ENCODE results near the gene VPS18. TPM values are rescaled to one million over a fixed set of nuclear protein-coding genes. Genes with fewer than 3 reads are reported as not detected.

The VPS18 gene
- total RNA-seq, 1 donor from 2014 or later: 12.6 TPM

GRCh38 chr15:40892447-40893012, 1.7 kb upstream of the VPS18 start:
- no peak for DNase-seq (ENCODE audit: low spot score)
- intact Hi-C loops (cut with micrococcal nuclease): loop anchor here (5.0 kb wide), 3 partner anchors 135 to 300 kb away; partner anchors contain the start of genes KNL1, RAD51 and RMDN3
- no peak overlapping the region for H3K27ac Mint-ChIP-seq
- peak overlapping the region; percentile 21 for H3K4me3 Mint-ChIP-seq (ENCODE audit: low read depth)
- H3K9me3 Mint-ChIP-seq: no peaks in the 10 kb centered on the region
- peaks cover 20% of the 10 kb centered on the region for H3K4me1 Mint-ChIP-seq (ENCODE audit: low read depth)
- H3K36me3 Mint-ChIP-seq (ENCODE audit: low read depth): peaks cover 12% of the 10 kb centered on the region
- peaks cover 1% of the 10 kb centered on the region for H3K27me3 Mint-ChIP-seq (ENCODE audit: low read depth)

DNA sequence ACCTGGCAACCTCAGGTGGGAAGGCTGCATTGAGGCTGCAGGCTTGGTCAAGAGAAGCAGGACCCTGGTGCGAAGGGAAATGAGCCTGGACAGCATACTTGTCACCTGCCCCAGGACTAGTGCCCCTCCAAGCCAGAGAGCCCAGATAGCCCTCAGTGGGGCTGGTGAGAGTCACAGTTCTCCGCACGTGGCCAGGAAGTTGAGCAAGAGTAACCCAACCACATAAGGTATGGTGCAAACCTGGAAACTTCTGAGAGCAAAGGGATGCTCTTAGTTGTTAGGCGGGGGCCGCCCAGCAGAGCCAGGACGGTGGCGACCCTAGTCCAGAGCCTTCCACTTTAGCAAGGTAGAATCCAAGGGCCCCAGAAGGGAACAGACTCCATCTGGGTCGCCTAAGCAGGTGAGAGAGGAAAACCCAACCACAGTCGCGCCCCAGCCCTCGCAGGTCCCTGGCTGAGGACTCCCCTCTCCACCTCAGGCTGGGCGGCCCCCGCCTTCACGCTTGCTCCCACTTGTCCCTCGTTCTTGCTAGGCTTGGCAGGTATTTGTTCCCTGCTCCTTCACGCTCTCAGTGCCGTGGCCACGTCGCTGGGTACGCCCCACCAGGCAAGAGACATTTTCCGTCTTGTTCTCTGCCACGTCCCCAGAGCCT, 1.1 kb upstream of the VPS18 start:
- Mint-ChIP-seq H3K4me3 (ENCODE audit: low read depth) (peak overlapping the region; percentile 21), H3K36me3 (ENCODE audit: low read depth) (peaks cover 17% of the 10 kb centered on the region), H3K9me3 (no peaks in the 10 kb centered on the region), H3K4me1 (ENCODE audit: low read depth) (peaks cover 20% of the 10 kb centered on the region), H3K27me3 (ENCODE audit: low read depth) (peaks cover 1% of the 10 kb centered on the region), H3K27ac (no peak overlapping the region)
- DNase-seq (ENCODE audit: low spot score): no peak
- intact Hi-C loops (cut with micrococcal nuclease): loop anchor here (5.0 kb wide), 3 partner anchors 136 to 301 kb away; partner anchors contain the start of genes KNL1, RAD51 and RMDN3

GRCh38 chr15:40894681-40895448, 615 bp downstream of the VPS18 start:
- Mint-ChIP-seq H3K4me1 (ENCODE audit: low read depth) (peaks cover 20% of the 10 kb centered on the region), H3K4me3 (ENCODE audit: low read depth) (peak overlapping the region; percentile 100), H3K27me3 (ENCODE audit: low read depth) (peaks cover 1% of the 10 kb centered on the region), H3K27ac (peak overlapping the region; percentile 97), H3K9me3 (no peaks in the 10 kb centered on the region), H3K36me3 (ENCODE audit: low read depth) (peaks cover 24% of the 10 kb centered on the region)
- intact Hi-C loops (cut with micrococcal nuclease): loop anchor here (1.0 to 5.0 kb wide), 6 partner anchors 38 to 303 kb away; partner anchors contain the start of genes DNAJC17, KNL1, RAD51 and RMDN3
- peak; percentile 55 for DNase-seq (ENCODE audit: low spot score)

DNA sequence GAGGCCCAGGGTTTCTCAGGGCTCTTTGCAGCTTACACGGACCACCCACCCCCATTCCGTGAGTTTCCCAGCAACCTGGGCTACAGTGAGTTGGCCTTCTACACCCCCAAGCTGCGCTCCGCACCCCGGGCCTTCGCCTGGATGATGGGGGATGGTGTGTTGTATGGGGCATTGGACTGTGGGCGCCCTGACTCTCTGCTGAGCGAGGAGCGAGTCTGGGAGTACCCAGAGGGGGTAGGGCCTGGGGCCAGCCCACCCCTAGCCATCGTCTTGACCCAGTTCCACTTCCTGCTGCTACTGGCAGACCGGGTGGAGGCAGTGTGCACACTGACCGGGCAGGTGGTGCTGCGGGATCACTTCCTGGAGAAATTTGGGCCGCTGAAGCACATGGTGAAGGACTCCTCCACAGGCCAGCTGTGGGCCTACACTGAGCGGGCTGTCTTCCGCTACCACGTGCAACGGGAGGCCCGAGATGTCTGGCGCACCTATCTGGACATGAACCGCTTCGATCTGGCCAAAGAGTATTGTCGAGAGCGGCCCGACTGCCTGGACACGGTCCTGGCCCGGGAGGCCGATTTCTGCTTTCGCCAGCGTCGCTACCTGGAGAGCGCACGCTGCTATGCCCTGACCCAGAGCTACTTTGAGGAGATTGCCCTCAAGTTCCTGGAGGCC, 5.4 kb downstream of the VPS18 start:
- no peak overlapping the region for H3K27ac Mint-ChIP-seq
- H3K36me3 Mint-ChIP-seq (ENCODE audit: low read depth): peaks cover 54% of the 10 kb centered on the region
- no peaks in the 10 kb centered on the region for H3K9me3 Mint-ChIP-seq
- H3K4me1 Mint-ChIP-seq (ENCODE audit: low read depth): peaks cover 19% of the 10 kb centered on the region
- no peak overlapping the region for H3K4me3 Mint-ChIP-seq (ENCODE audit: low read depth)
- H3K27me3 Mint-ChIP-seq (ENCODE audit: low read depth): no peaks in the 10 kb centered on the region
- intact Hi-C loops (cut with micrococcal nuclease): loop anchor here (10.0 kb wide), 2 partner anchors 215 to 435 kb away; partner anchors contain the start of genes INO80, NUSAP1 and OIP5
- no peak for DNase-seq (ENCODE audit: low spot score)

DNA sequence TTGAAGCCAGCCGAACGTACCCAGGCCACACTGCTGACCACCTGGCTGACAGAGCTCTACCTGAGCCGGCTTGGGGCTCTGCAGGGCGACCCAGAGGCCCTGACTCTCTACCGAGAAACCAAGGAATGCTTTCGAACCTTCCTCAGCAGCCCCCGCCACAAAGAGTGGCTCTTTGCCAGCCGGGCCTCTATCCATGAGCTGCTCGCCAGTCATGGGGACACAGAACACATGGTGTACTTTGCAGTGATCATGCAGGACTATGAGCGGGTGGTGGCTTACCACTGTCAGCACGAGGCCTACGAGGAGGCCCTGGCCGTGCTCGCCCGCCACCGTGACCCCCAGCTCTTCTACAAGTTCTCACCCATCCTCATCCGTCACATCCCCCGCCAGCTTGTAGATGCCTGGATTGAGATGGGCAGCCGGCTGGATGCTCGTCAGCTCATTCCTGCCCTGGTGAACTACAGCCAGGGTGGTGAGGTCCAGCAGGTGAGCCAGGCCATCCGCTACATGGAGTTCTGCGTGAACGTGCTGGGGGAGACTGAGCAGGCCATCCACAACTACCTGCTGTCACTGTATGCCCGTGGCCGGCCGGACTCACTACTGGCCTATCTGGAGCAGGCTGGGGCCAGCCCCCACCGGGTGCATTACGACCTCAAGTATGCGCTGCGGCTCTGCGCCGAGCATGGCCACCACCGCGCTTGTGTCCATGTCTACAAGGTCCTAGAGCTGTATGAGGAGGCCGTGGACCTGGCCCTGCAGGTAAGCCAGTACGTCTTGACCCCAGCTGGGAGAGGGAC, 6.2 kb downstream of the VPS18 start:
- no peak overlapping the region for H3K27ac Mint-ChIP-seq
- DNase-seq (ENCODE audit: low spot score): no peak
- H3K4me1 Mint-ChIP-seq (ENCODE audit: low read depth): peaks cover 12% of the 10 kb centered on the region
- no peaks in the 10 kb centered on the region for H3K9me3 Mint-ChIP-seq
- intact Hi-C loops (cut with micrococcal nuclease): loop anchor here (10.0 kb wide), 2 partner anchors 214 to 434 kb away; partner anchors contain the start of genes INO80, NUSAP1 and OIP5
- no peak overlapping the region for H3K4me3 Mint-ChIP-seq (ENCODE audit: low read depth)
- H3K27me3 Mint-ChIP-seq (ENCODE audit: low read depth): no peaks in the 10 kb centered on the region
- H3K36me3 Mint-ChIP-seq (ENCODE audit: low read depth): peaks cover 54% of the 10 kb centered on the region

DNA sequence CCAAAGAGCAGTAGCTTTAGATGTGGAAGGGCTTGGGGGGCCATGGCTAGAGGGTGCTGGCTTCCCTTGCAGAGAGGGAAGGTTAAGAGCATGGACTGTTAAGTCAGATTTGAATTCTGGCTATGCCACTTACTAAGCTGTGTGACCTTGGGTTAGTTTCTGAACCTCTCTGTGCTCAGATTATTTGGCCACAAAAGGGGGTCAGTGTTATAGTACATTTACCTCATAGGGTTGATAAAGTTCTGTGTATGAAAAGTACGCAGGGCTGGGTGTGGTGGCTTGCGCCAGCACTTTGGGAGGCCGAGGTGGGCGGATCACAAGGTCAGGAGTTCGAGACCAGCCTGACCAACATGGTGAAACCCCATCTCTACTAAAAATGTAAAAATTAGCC, 6.8 kb downstream of the VPS18 start:
- Mint-ChIP-seq H3K4me3 (ENCODE audit: low read depth) (no peak overlapping the region), H3K9me3 (no peaks in the 10 kb centered on the region), H3K36me3 (ENCODE audit: low read depth) (peaks cover 51% of the 10 kb centered on the region), H3K27ac (no peak overlapping the region), H3K27me3 (ENCODE audit: low read depth) (no peaks in the 10 kb centered on the region), H3K4me1 (ENCODE audit: low read depth) (peaks cover 7% of the 10 kb centered on the region)
- intact Hi-C loops (cut with micrococcal nuclease): loop anchor here (10.0 kb wide), 2 partner anchors 214 to 434 kb away; partner anchors contain the start of genes INO80, NUSAP1 and OIP5
- DNase-seq (ENCODE audit: low spot score): no peak

DNA sequence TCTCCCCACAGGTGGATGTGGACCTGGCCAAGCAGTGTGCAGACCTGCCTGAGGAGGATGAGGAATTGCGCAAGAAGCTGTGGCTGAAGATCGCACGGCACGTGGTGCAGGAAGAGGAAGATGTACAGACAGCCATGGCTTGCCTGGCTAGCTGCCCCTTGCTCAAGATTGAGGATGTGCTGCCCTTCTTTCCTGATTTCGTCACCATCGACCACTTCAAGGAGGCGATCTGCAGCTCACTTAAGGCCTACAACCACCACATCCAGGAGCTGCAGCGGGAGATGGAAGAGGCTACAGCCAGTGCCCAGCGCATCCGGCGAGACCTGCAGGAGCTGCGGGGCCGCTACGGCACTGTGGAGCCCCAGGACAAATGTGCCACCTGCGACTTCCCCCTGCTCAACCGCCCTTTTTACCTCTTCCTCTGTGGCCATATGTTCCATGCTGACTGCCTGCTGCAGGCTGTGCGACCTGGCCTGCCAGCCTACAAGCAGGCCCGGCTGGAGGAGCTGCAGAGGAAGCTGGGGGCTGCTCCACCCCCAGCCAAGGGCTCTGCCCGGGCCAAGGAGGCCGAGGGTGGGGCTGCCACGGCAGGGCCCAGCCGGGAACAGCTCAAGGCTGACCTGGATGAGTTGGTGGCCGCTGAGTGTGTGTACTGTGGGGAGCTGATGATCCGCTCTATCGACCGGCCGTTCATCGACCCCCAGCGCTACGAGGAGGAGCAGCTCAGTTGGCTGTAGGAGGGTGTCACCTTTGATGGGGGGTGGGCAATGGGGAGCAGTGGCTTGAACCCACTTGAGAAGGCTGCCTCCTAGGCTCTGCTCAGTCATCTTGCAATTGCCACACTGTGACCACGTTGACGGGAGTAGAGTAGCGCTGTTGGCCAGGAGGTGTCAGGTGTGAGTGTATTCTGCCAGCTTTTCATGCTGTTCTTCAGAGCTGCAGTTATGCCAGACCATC, 8.6 kb downstream of the VPS18 start:
- intact Hi-C loops (cut with micrococcal nuclease): loop anchor here (10.0 kb wide), 2 partner anchors 212 to 432 kb away; partner anchors contain the start of genes INO80, NUSAP1 and OIP5
- peaks cover 38% of the 10 kb centered on the region for H3K36me3 Mint-ChIP-seq (ENCODE audit: low read depth)
- no peaks in the 10 kb centered on the region for H3K27me3 Mint-ChIP-seq (ENCODE audit: low read depth)
- H3K4me3 Mint-ChIP-seq (ENCODE audit: low read depth): no peak overlapping the region
- H3K4me1 Mint-ChIP-seq (ENCODE audit: low read depth): peaks cover 11% of the 10 kb centered on the region
- no peak overlapping the region for H3K27ac Mint-ChIP-seq
- H3K9me3 Mint-ChIP-seq: no peaks in the 10 kb centered on the region
- no peak for DNase-seq (ENCODE audit: low spot score)

DNA sequence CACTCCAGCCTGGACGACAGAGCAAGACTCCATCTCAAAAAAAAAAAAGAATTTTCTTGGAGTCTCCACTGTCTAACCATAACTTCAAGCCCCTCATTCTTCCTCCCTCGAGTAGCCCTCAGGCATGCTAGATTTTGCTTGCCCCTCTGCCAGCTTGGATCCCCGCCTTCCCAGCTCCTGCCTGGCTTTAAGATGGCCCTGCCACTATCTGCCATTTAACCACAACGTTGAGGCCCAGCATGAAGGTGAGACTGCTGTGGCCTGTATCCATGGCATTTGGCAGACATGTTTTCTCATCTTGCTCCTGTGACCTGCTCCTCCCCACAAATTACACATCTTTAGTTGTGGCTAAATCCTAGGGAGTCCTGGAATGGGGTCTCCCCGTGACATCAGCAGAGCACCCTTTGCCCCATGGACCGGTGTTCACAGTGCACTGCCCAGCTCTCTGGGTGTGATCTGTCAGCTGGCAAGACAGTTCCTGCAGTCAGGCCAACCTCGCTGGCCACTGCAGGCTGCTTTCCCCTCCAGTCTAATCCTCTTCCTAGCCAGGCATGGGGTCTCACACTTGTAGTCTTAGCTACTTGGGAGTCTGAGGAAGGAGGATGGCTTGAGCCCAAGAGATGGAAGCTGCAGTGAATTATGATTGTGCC, 10.4 kb downstream of the VPS18 start:
- no peaks in the 10 kb centered on the region for H3K9me3 Mint-ChIP-seq
- H3K27ac Mint-ChIP-seq: no peak overlapping the region
- no peak overlapping the region for H3K4me3 Mint-ChIP-seq (ENCODE audit: low read depth)
- intact Hi-C loops (cut with micrococcal nuclease): loop anchor here (1.0 to 10.0 kb wide), 6 partner anchors 38 to 430 kb away; partner anchors contain the start of genes CHAC1, INO80, NUSAP1 and OIP5
- peaks cover 29% of the 10 kb centered on the region for H3K36me3 Mint-ChIP-seq (ENCODE audit: low read depth)
- DNase-seq (ENCODE audit: low spot score): no peak
- H3K4me1 Mint-ChIP-seq (ENCODE audit: low read depth): peaks cover 11% of the 10 kb centered on the region
- H3K27me3 Mint-ChIP-seq (ENCODE audit: low read depth): no peaks in the 10 kb centered on the region

DNA sequence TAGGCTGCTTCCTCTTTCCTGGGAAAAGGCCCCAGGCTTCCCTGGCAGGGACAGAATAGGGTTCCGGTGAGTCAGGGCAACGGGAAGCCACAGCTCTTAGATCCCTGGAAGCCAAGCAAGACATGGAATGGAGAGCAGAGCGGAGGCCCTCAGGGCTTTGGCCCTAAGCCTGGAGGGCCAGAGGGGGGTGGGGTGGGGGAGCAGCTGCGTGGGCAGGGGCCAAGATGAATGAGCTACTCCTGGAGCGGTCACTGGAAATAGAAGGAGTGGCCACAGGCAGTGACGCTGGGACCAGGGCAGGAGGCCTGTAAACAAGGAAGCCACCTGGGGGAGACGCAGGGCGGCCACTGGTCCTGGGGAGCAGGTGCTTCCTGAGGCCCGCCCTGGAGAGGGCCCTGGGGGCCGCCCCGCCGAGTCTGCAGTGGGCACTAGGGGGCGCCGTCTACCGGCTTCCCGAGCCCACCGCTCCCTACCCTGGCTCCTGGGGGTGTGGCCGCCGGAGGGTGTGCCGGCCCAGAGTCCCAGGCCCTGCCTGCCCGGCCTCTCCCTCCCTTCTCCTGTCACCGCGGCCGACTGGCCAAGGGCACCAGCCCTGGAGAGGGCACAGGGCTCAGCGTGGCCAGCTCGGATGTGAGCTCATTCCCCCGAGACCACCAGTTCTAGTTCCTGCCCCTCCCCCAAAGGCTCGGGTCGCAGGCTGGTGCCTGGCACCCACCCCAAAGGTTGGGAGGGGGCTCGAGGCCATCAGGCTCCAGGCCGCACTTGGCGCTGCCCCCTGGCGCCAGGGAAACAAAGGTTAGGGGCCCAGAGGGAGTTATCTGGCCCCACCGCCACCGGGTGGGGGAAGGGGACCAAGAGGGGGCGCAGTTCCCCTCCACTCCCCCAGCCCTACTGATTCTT, 12.1 kb downstream of the VPS18 start:
- peak; percentile 59 for DNase-seq (ENCODE audit: low spot score)
- Mint-ChIP-seq H3K36me3 (ENCODE audit: low read depth) (peaks cover 20% of the 10 kb centered on the region), H3K27ac (no peak overlapping the region), H3K4me1 (ENCODE audit: low read depth) (peaks cover 7% of the 10 kb centered on the region), H3K9me3 (no peaks in the 10 kb centered on the region), H3K27me3 (ENCODE audit: low read depth) (no peaks in the 10 kb centered on the region), H3K4me3 (ENCODE audit: low read depth) (peak overlapping the region; percentile 55)
- intact Hi-C loops (cut with micrococcal nuclease): loop anchor here (10.0 kb wide), 2 partner anchors 208 to 428 kb away; partner anchors contain the start of genes INO80, NUSAP1 and OIP5

All from activated T-helper 2 cell treated with anti-CD3 and anti-CD28 coated beads, Interferon-gamma antibody, Interleukin-2, Interleukin-4, amounts not matched to agents 10 μg/mL and 5 μg/mL and 100 μg/mL, durations not matched to agents 14 hours and 24 hours and 36 hours (primary cell).